ENCODE data around the gene MAN1B1. TPM values are rescaled to one million over a fixed set of nuclear protein-coding genes. Genes with fewer than 3 reads are reported as not detected.
A peak's percentile ranks its signal among the peaks of the same experiment; 100 is the strongest.

The MAN1B1 gene
- total RNA-seq (2012; rRNA removed): 25.0 and 28.7 TPM in 2 replicates
- polyA plus RNA-seq (2012; rRNA removed): 49.8 and 55.1 TPM in 2 replicates
- polyA plus RNA-seq (2012; cell fraction: cytosol; rRNA removed): 54.5 and 68.5 TPM in 2 replicates
- 89.2 and 183 TPM in 2 replicates for polyA plus RNA-seq (2012; cell fraction: nucleus; rRNA removed; ENCODE audit: low replicate concordance)
- Bru-seq, nascent RNA: percentile 55 among the genes with signal in this experiment
- BruChase-seq, experiment 1, labeled RNA remaining after a 6-hour chase: percentile 69 among the genes with signal in this experiment
- BruChase-seq, experiment 2, labeled RNA remaining after a 2-hour chase: percentile 65 among the genes with signal in this experiment
- long read RNA-seq, transcript MAN1B1-202 (13 exons, 2,769 nt): major isoform, 122 of 176 reads
- long read RNA-seq, transcript MAN1B1-207 (12 exons, 2,296 nt): minor isoform, 6 of 176 reads
- long read RNA-seq, partial matches to known transcripts: 30 of 176 reads
- long read RNA-seq, other reads (novel, unspliced or antisense): 16 of 176 reads

DNA sequence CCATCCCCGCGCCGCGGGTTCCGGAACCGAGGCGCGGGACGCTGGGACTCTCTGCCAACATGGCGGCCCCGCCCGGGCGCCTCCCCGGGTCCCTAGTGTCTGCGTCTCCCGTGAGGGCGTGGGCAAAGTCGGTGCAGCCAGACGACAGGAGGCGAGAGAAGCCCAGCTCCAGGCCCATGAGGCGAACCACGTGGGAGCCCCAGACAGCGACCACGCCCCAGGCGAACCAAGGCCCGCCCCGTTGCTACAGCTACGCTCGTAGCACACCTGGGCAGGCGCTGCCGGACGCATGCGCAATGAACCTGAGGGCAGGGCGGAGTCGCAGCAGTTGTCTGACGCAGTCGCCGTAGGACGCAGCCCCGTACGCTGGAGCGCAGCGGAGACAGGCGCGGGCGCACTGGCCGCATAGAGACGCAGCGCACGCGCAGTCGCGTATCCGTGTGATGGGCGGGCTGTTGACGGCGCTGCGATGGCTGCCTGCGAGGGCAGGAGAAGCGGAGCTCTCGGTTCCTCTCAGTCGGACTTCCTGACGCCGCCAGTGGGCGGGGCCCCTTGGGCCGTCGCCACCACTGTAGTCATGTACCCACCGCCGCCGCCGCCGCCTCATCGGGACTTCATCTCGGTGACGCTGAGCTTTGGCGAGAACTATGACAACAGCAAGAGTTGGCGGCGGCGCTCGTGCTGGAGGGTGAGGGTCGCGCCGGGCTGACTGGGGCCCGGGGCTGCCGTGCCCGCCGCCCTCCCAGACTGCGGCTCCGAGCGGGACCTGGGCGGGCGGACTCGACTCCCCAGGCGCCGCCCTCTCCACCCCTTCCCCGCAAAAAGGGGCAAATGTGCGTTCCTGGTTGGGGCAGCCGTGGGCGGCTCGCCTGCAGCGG, at the start of gene MAN1B1:
Gene MAN1B1 (plus strand): TSS at position 455 of the 878 bp plus-strand sequence. CDS start 15 bp downstream, at position 470.
- H3K27me3 ChIP-seq (ENCODE audit: control insufficient read depth, insufficient read depth, low read length): no peaks in the 10 kb centered on the region
- peak within 1 kb of the TSS; percentile 85 to 98 for H4K8ac ChIP-seq (ENCODE audit: low read depth in 2 of 2, low read length in 2 of 2)
- in situ Hi-C loops (cut with MboI; ENCODE audit: low sequenced_read_pairs): no loop called here
- H3K9ac ChIP-seq (ENCODE audit: low read depth, low read length): peak within 1 kb of the TSS; percentile 87
- peak within 1 kb of the TSS; percentile 90 for H2AFZ ChIP-seq (replicated peaks; ENCODE audit: low read length, poor library complexity)
- H4K5ac ChIP-seq (ENCODE audit: low read depth, low read length): peak within 1 kb of the TSS; percentile 31
- peaks cover 15% of the 10 kb centered on the region for H3K4me1 ChIP-seq (ENCODE audit: control insufficient read depth, insufficient read depth, low read length)
- peak within 1 kb of the TSS; percentile 78 for H3K4me2 ChIP-seq (ENCODE audit: low read depth, low read length)
- H3K9me3 ChIP-seq (ENCODE audit: control insufficient read depth, insufficient read depth, low read length): no peaks in the 10 kb centered on the region
- peak within 1 kb of the TSS; percentile 85 for H3K23ac ChIP-seq (ENCODE audit: low read depth, low read length)
- peak; percentile 83 for ATAC-seq (ENCODE audit: low read depth)
- 1% methylated on average over 68 of the region's 101 CpGs; no CpG with 5 or more reads in 1 of the 2 experiments for WGBS, 2 experiments (ENCODE audit: extremely low coverage in 2 of 2, insufficient read length in 1 of 2)
- H4K91ac ChIP-seq (ENCODE audit: insufficient read depth, low read depth, low read length): peak within 1 kb of the TSS; percentile 78
- peak within 1 kb of the TSS; percentile 61 for H3K4me3 ChIP-seq (ENCODE audit: insufficient read depth, low read depth, low read length)
- peak within 1 kb of the TSS; percentile 62 for H3K27ac ChIP-seq (ENCODE audit: insufficient read depth, low read length)
- no TSS peak for BruUV-seq (replicated peaks)
- H4K20me1 ChIP-seq (ENCODE audit: insufficient read depth, low read length): no peaks in the 10 kb centered on the region
- H2AK5ac ChIP-seq (ENCODE audit: low read depth, low read length): peak within 1 kb of the TSS; percentile 93
- H2BK5ac ChIP-seq (ENCODE audit: low read depth, low read length, poor library complexity, severe bottlenecking): peak within 1 kb of the TSS; percentile 68
- H2BK120ac ChIP-seq (ENCODE audit: low read depth, low read length): peak within 1 kb of the TSS; percentile 72
- intact Hi-C loops (cut with micrococcal nuclease): loop anchor here (1.0 kb wide), 1 partner anchor 16 kb away; the partner anchor contains the start of gene SAPCD2
- peaks cover 29 to 37% of the 10 kb centered on the region in 2 experiments for H3K79me1 ChIP-seq (ENCODE audit: low read depth in 1 of 2, low read length in 2 of 2)
- H3K56ac ChIP-seq (ENCODE audit: extremely low read depth, insufficient read depth, low read length): peak within 1 kb of the TSS; percentile 67
- H2BK20ac ChIP-seq (ENCODE audit: low read depth, low read length): no peak within 1 kb of the TSS
- peaks cover 13% of the 10 kb centered on the region; the same call in 1 of the 2 replicates for H3K36me3 ChIP-seq (ENCODE audit: control insufficient read depth, insufficient read depth, low read length)
- H2AK9ac ChIP-seq (replicated peaks; ENCODE audit: low read depth, low read length, poor library complexity): peak within 1 kb of the TSS; percentile 98
- H3K14ac ChIP-seq (replicated peaks; ENCODE audit: low read depth, low read length): peak within 1 kb of the TSS; percentile 77
- H3K18ac ChIP-seq (ENCODE audit: low read depth, low read length): no peak within 1 kb of the TSS
- dilution Hi-C loops (cut with HindIII; ENCODE audit: low sequenced_read_pairs, unreplicated experiment): no loop called here
- peak within 1 kb of the TSS; percentile 87 for H3K4ac ChIP-seq (ENCODE audit: low read depth, low read length)
- DNase-seq: peak; percentile 98
- no peak within 1 kb of the TSS for H2BK15ac ChIP-seq (ENCODE audit: low read depth, low read length)
- peaks cover 6% of the 10 kb centered on the region for H3K9me1 ChIP-seq (ENCODE audit: insufficient read depth, low read length)
- CTCF ChIA-PET: interaction anchor here (0.8 to 1.0 kb wide), 4 partner anchors 20 to 40 kb away, joined by 3 to 5 read pairs (median 4); no protein-coding TSS in a partner anchor
- POLR2A ChIA-PET (ENCODE audit: unreplicated experiment): interaction anchor here (0.6 kb wide), 2 partner anchors 10 to 101 kb away, joined by 3 to 4 read pairs; no protein-coding TSS in a partner anchor
- TF ChIP-seq CEBPB (IDR thresholded peaks at IDR 0.05; ENCODE audit: low read depth, low read length) (no peak), BHLHE40 (IDR thresholded peaks at IDR 0.05; ENCODE audit: low read depth, low read length) (no peak), MAFK (IDR thresholded peaks at IDR 0.05; ENCODE audit: low read depth, low read length) (no peak), CHD1 (IDR thresholded peaks at IDR 0.05; ENCODE audit: low read depth, low read length) (no peak), POLR2A (IDR thresholded peaks at IDR 0.05; ENCODE audit: low read depth, low read length) (peak; percentile 58), SMC3 (IDR thresholded peaks at IDR 0.05; ENCODE audit: low read depth, low read length) (no peak), RCOR1 (IDR thresholded peaks at IDR 0.05; ENCODE audit: insufficient replicate concordance, low read length) (no peak), MXI1 (IDR thresholded peaks at IDR 0.05; ENCODE audit: borderline replicate concordance, low read depth, low read length) (peak; percentile 97), RFX5 (IDR thresholded peaks at IDR 0.05; ENCODE audit: low read depth, low read length) (no peak), RAD21 (IDR thresholded peaks at IDR 0.05; ENCODE audit: low read length) (0 out of 2 replicates have a peak, but pooled peaks have one; percentile 6)
- TF ChIP-seq, protein P1, sequence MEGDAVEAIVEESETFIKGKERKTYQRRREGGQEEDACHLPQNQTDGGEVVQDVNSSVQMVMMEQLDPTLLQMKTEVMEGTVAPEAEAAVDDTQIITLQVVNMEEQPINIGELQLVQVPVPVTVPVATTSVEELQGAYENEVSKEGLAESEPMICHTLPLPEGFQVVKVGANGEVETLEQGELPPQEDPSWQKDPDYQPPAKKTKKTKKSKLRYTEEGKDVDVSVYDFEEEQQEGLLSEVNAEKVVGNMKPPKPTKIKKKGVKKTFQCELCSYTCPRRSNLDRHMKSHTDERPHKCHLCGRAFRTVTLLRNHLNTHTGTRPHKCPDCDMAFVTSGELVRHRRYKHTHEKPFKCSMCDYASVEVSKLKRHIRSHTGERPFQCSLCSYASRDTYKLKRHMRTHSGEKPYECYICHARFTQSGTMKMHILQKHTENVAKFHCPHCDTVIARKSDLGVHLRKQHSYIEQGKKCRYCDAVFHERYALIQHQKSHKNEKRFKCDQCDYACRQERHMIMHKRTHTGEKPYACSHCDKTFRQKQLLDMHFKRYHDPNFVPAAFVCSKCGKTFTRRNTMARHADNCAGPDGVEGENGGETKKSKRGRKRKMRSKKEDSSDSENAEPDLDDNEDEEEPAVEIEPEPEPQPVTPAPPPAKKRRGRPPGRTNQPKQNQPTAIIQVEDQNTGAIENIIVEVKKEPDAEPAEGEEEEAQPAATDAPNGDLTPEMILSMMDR (conservative IDR thresholded peaks at IDR 0.05; ENCODE audit: low read depth, low read length): no peak
- TF ChIP-seq, protein P2, sequence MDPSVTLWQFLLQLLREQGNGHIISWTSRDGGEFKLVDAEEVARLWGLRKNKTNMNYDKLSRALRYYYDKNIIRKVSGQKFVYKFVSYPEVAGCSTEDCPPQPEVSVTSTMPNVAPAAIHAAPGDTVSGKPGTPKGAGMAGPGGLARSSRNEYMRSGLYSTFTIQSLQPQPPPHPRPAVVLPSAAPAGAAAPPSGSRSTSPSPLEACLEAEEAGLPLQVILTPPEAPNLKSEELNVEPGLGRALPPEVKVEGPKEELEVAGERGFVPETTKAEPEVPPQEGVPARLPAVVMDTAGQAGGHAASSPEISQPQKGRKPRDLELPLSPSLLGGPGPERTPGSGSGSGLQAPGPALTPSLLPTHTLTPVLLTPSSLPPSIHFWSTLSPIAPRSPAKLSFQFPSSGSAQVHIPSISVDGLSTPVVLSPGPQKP (IDR thresholded peaks at IDR 0.05; ENCODE audit: borderline replicate concordance, low read depth, low read length): no peak
